Adrenal gland (tissue), 12 donors: ENCODE data around the gene IL13RA1. TPM values are rescaled to one million over a fixed set of nuclear protein-coding genes. Genes with fewer than 3 reads are reported as not detected.

Experiments
- DNase-seq, 7 donors: peaks; one replicate each; pipeline ENCODE4 v3.0.0-alpha.2; 2019 to 2020
- H3K27ac ChIP-seq, 5 donors: fragments of 200-600 bp; sonication (generic) in 4 of 5; 1 replicate in 3 of 5; 2 replicates in 2 of 5; pipeline versions ENCODE4 v1.5.1 to v1.8.0; 2016 to 2020; ENCODE audit warnings: mild to moderate bottlenecking in 1 of 5
- H3K27me3 ChIP-seq: fragments of 200-600 bp; 2 replicates; pipeline ENCODE4 v1.8.0; 2021
- H3K36me3 ChIP-seq, 2 donors: fragments of 200-600 bp; replicated peaks in 1 of 2; 1 replicate in 1 of 2; 2 replicates in 1 of 2; pipeline versions ENCODE4 v1.5.1 to v1.8.0; 2018 to 2022
- H3K4me1 ChIP-seq, 2 donors: fragments of 200-600 bp; replicated peaks in 1 of 2; 1 replicate in 1 of 2; 2 replicates in 1 of 2; pipeline versions ENCODE4 v1.5.1 to v1.8.0; 2018 to 2021
- H3K4me3 ChIP-seq, 4 donors: fragments of 200-600 bp; sonication (generic) in 3 of 4; one replicate each; pipeline ENCODE4 v1.5.1; 2016 to 2018
- H3K9me3 ChIP-seq, 3 donors: fragments of 200-600 bp; sonication (generic) in 1 of 3; replicated peaks in 1 of 3; 1 replicate in 2 of 3; 2 replicates in 1 of 3; pipeline versions ENCODE4 v1.5.1 to v1.8.0; 2016 to 2021
- CTCF ChIP-seq, 6 experiments: fragments of 450-650 bp in 4 of 6; fragments of 200-600 bp in 2 of 6; sonication (generic) in 1 of 6; IDR thresholded peaks; 1 replicate in 5 of 6; 2 replicates in 1 of 6; pipeline versions ENCODE4 v1.5.1 to v1.8.0; 2016 to 2021; ENCODE audit warnings: antibody characterized with exemption in 6 of 6, mild to moderate bottlenecking in 2 of 6, moderate library complexity in 1 of 6
- POLR2A ChIP-seq, 2 donors: fragments of 450-650 bp; IDR thresholded peaks; one replicate each; pipeline ENCODE4 v1.6.1; 2017; ENCODE audit warnings: antibody characterized with exemption in 2 of 2, mild to moderate bottlenecking in 2 of 2, moderate library complexity in 1 of 2
- WGBS, 4 donors: extraction: QIAGEN DNeasy Blood & Tissue Kit in 2 of 4; methylation state at CpG; one replicate each; pipeline versions ENCODE4 v1.1.5 to v1.1.7; 2013 to 2017; 5-methylcytosine and 5-hydroxymethylcytosine counted together
- intact Hi-C, 2 donors: fragments of 100-400 bp; cut with DNase I; formaldehyde crosslinking; loops; one replicate each; pipeline versions ENCODE4 v1.14.1 to v1.15.0; 2022 to 2023
- polyA plus RNA-seq, 3 donors: library from polyadenylated mRNA; stranded (reverse); fragments of 200-250 nt in 2 of 3; fragments of 350-450 nt in 1 of 3; fragmentation: Illumina TruSeq in 1 of 3; extraction: RNeasy Lipid Tissue Mini Kit (QIAGEN cat#74804) in 1 of 3; gene quantifications; one replicate each; pipeline ENCODE4 v1.2.3, GENCODE V29; 2013 to 2014
- small RNA-seq, 2 donors: library from RNA; depleted of rRNA; stranded (forward); fragments of <200 nt; gene quantifications; one replicate each; pipeline ENCODE3, GENCODE V24; 2016
- total RNA-seq, 9 donors: library from RNA; depleted of rRNA in 4 of 9; stranded (reverse); fragments of >200 nt in 4 of 9; fragments of 120-200 nt in 1 of 9; fragmentation: NEBNext Ultra II Directional in 1 of 9; extraction: Animal tissue kit (Norgen Biotek cat#: 25700) in 1 of 9; gene quantifications; one replicate each; pipeline versions ENCODE4 v1.1.0 to v1.2.4, GENCODE V29; 2013 to 2023
- donor health status: healthy with polysubstance abuse.
- donor health status: Bipolar disorder and iron deficiency.
- donor health status: DM: yes; HTN: yes; CAD: no.
- donor health status: DM: no; HTN: no; CAD: no.
- donor health status: DM: no; HTN: no; CAD: no.
- donor health status: DM: yes; HTN: yes; CAD: no.

Gene IL13RA1
- total and polyA plus RNA-seq, 12 donors: 19.0 to 93.6 (median 51.0) TPM

- TF ChIP-seq CTCF (IDR thresholded peaks at IDR 0.05) (no peak), POLR2A (IDR thresholded peaks at IDR 0.05) (no peak)
- no peak overlapping the region for H3K27ac ChIP-seq
- no peak for DNase-seq
- H3K4me3 ChIP-seq: peak overlapping the region in 1 of 4 donors; percentile 35
- H3K27me3 ChIP-seq: peaks cover 12% of the 10 kb centered on the region
- no peaks in the 10 kb centered on the region for H3K4me1 ChIP-seq
- H3K9me3 ChIP-seq: no peaks in the 10 kb centered on the region
- no peaks in the 10 kb centered on the region for H3K36me3 ChIP-seq
- 30 to 54% (median 44%) methylated on average over 12 to 22 of the region's 22 CpGs for WGBS, 4 donors
- intact Hi-C loops: no loop called here
Observed at GRCh38 chrX:118824173-118824730, 96.8 kb downstream of the IL13RA1 start.

- Histone ChIP-seq H3K4me3 (no peak overlapping the region), H3K4me1 (no peaks in the 10 kb centered on the region), H3K27ac (no peak overlapping the region), H3K27me3 (peaks cover 11% of the 10 kb centered on the region), H3K36me3 (no peaks in the 10 kb centered on the region), H3K9me3 (no peaks in the 10 kb centered on the region)
- TF ChIP-seq CTCF (IDR thresholded peaks at IDR 0.05): no peak
- no peak for TF ChIP-seq POLR2A (IDR thresholded peaks at IDR 0.05)
- peak in 2 of 7 donors; percentile 13 to 15 for DNase-seq
- intact Hi-C loops: no loop called here
- WGBS, 4 donors: 58 to 75% (median 65%) methylated on average over 14 to 16 of the region's 16 CpGs
Observed at GRCh38 chrX:118825227-118825626, 97.8 kb downstream of the IL13RA1 start.

GRCh38 chrX:118839334-118839958, 112.0 kb downstream of the IL13RA1 start:
- intact Hi-C loops: no loop called here
- H3K27ac ChIP-seq: peak overlapping the region in 3 of 5 donors; percentile 12 to 78 (median 59)
- DNase-seq: peak; percentile 85 to 91 (median 89)

More at GRCh38 chrX:118839334-118839958, 112.0 kb downstream of the IL13RA1 start:
- Histone ChIP-seq H3K36me3 (no peaks in the 10 kb centered on the region), H3K4me3 (peak overlapping the region in 2 of 4 donors; percentile 29 to 59), H3K4me1 (no peaks in the 10 kb centered on the region), H3K27me3 (peaks cover 3% of the 10 kb centered on the region), H3K9me3 (no peaks in the 10 kb centered on the region)
- peak; percentile 49 to 78 (median 68) for TF ChIP-seq CTCF (IDR thresholded peaks at IDR 0.05)
- peak in 1 of 2 donors; percentile 27 for TF ChIP-seq POLR2A (IDR thresholded peaks at IDR 0.05)
- WGBS, 4 donors: 4 to 39% (median 19%) methylated on average over 5 to 50 of the region's 50 CpGs

Small RNA genes within 50 kb of the gene (small RNA-seq; reads per million reads assigned to genes)
- 0 reads per million in 2 donors for gene RF00566

Other genes with a start within 250 kb of the IL13RA1 start
- gene DOCK11, start 231.8 kb upstream of the IL13RA1 start, total RNA-seq: 10 to 100 TPM in 8 of 9 donors, 1 to 10 TPM in 1; 4.8 to 28.1 (median 12.6) TPM
- 10 to 100 TPM in 2 of 3 donors, 1 to 10 TPM in 1; 7.8 to 18.3 (median 15.5) TPM for gene DOCK11, start 231.8 kb upstream of the IL13RA1 start, polyA plus RNA-seq
- 1 to 10 TPM in 6 of 9 donors, under 1 TPM in 2, not detected in 1; 0.54 to 5.1 (median 1.5) TPM for gene ZCCHC12, start 96.2 kb downstream of the IL13RA1 start, total RNA-seq
- gene ZCCHC12, start 96.2 kb downstream of the IL13RA1 start, polyA plus RNA-seq: 1 to 10 TPM in 2 of 3 donors, under 1 TPM in 1; 0.77 to 10.0 (median 1.8) TPM
- 1 to 10 TPM; 1.3 to 9.8 (median 7.6) TPM for gene LONRF3, start 247.0 kb downstream of the IL13RA1 start, total RNA-seq
- 1 to 10 TPM; 1.4 to 4.8 (median 1.8) TPM for gene LONRF3, start 247.0 kb downstream of the IL13RA1 start, polyA plus RNA-seq